22Rv1 (cell line): ENCODE results near the gene LRCH1.

Experiments used
- H3K27ac ChIP-seq: fragments of 450-650 bp; 2 replicates; pipeline ENCODE4 v1.5.1; 2017
- ZFX ChIP-seq: fragments of 450-650 bp; IDR thresholded peaks from 2 replicates; pipeline ENCODE4 v1.6.1; 2017; ENCODE audit warnings: antibody characterized with exemption, borderline replicate concordance
- TF ChIP-seq, protein P1 (sequence below): fragments of 450-650 bp; IDR thresholded peaks from 2 replicates; pipeline ENCODE4 v1.5.1; 2017; ENCODE audit warnings: mild to moderate bottlenecking

The LRCH1 gene

DNA sequence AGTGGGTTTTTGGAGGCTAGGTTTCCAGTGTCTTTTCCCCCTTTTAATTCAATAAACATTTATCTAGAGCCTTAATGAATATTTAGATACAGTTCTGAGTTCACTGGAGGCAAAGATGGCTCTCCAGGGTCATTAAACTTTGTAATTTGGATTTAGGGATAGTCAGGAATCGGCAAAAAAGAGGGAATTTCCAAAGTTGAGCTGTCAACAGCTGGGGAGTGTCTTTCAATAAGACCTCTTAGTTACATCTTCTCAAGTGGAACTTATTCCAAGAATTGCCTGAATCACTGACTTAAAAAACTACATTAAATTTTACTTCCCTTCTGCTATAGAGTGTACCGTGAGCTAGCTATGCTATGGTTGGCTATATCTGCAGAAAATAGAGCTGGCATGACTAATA, 2.0 kb downstream of the LRCH1 start:
- H3K27ac ChIP-seq = no peak overlapping the region; the same call in 1 of the 2 replicates
- TF ChIP-seq, protein P1, sequence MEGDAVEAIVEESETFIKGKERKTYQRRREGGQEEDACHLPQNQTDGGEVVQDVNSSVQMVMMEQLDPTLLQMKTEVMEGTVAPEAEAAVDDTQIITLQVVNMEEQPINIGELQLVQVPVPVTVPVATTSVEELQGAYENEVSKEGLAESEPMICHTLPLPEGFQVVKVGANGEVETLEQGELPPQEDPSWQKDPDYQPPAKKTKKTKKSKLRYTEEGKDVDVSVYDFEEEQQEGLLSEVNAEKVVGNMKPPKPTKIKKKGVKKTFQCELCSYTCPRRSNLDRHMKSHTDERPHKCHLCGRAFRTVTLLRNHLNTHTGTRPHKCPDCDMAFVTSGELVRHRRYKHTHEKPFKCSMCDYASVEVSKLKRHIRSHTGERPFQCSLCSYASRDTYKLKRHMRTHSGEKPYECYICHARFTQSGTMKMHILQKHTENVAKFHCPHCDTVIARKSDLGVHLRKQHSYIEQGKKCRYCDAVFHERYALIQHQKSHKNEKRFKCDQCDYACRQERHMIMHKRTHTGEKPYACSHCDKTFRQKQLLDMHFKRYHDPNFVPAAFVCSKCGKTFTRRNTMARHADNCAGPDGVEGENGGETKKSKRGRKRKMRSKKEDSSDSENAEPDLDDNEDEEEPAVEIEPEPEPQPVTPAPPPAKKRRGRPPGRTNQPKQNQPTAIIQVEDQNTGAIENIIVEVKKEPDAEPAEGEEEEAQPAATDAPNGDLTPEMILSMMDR = no peak
- TF ChIP-seq ZFX = no peak

DNA sequence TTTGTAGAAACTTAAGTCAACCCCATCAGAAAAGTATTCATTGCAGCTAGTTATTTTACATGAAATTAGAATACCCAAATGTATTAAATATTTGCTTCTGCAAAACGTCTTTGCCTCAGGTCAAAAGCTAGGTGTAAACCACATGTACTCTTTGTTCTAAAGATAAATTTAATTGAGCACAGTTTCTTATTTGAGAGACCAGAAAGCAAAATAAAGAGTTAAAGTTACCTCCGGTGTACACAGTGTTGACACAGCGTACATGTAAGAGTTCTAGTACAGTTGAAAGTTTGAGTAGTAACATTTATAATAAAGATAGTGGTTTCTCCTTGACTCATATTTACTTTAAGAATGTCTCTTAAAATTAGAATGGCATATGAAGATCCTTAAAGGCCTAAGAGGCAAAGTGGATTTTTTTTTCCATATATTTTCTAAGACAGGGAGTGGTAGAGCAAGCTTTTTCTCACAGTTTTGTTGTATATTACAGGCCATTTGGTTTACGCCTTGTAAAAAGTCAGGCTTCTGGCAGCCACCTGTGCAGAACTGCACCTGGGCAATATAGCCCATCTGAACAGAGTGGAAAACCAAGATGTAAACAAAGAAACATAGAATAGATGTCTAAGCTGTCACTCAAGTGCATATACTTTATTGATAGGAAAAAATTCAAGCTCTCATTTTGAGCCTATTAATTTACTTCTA, 2.9 kb downstream of the LRCH1 start:
- TF ChIP-seq, protein P1 = no peak
- TF ChIP-seq ZFX = no peak
- no peak overlapping the region for H3K27ac ChIP-seq

DNA sequence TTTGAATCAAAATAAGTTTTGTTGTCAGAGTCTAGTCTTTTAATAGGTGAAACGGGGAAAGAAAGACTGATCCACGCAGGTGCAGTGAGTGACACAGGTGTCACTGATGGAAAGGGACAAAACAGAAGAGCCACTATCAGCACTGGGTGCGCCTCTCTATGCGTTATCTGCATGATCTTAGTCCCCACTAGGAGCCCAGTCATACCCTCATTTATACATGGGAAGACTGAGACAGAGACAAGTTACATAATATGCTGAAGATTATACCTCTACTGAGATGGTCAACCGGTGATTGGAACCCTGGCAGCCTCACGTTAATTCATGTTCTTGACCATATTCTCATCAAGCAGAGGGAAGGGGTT, 3.4 kb downstream of the LRCH1 start:
- no peak overlapping the region for H3K27ac ChIP-seq

GRCh38 chr13:46559272-46559805, 6.4 kb downstream of the LRCH1 start:
- TF ChIP-seq, protein P1 = no peak
- no peak for TF ChIP-seq ZFX
- no peak overlapping the region for H3K27ac ChIP-seq

More for the DNA sequence above, 3.4 kb downstream of the LRCH1 start:
- TF ChIP-seq, protein P1 = no peak
- TF ChIP-seq ZFX = no peak

DNA sequence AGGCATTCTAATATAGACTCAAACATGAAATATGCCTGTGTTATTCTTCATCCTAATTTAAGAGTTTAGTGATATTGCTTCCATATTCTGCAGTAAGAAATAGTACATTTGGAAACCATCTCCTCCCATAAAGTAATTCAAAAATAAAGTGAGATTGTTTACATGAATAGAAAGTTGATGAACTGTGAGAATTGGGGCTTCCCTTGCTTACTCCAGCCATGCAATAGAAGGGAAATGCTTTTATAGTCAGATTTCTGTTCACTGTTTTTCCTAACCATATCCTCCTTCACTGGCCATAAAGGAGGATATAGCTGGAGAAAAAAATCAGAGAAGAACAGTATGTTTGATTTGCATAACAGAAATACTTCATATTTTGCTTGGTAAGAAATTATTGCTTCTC, 7.8 kb downstream of the LRCH1 start:
- no peak overlapping the region for H3K27ac ChIP-seq
- TF ChIP-seq ZFX = no peak
- TF ChIP-seq, protein P1 = no peak

- no peak overlapping the region for H3K27ac ChIP-seq
- TF ChIP-seq, protein P1 = no peak
- no peak for TF ChIP-seq ZFX
These were observed 8.3 kb downstream of the LRCH1 start for GRCh38 chr13:46561286-46561685.

GRCh38 chr13:46561691-46562090, 8.7 kb downstream of the LRCH1 start:
- TF ChIP-seq ZFX = no peak
- TF ChIP-seq, protein P1 = no peak
- H3K27ac ChIP-seq = no peak overlapping the region
